Mesenchymal stem cell (in vitro differentiated cells and primary cell): Measurements from ENCODE around the gene MOV10L1.

Experiments used
- DNase-seq: peaks from one replicate; pipeline ENCODE4 v3.0.0-alpha.2; 2013
- H2AFZ ChIP-seq: one replicate; pipeline ENCODE4 v1.6.1; 2013; ENCODE audit warnings: low read depth, mild to moderate bottlenecking, control low read depth, inconsistent platforms, low read length, moderate library complexity
- H2AK5ac ChIP-seq: 2 replicates; pipeline ENCODE4 v1.6.1; 2013; ENCODE audit warnings: low read length, moderate library complexity, mild to moderate bottlenecking, inconsistent platforms; ENCODE audit not compliant: severe bottlenecking
- H2BK120ac ChIP-seq: one replicate; pipeline ENCODE4 v1.6.1; 2013; ENCODE audit warnings: low read depth, mild to moderate bottlenecking, inconsistent platforms, low read length, moderate library complexity
- H2BK12ac ChIP-seq, 2 experiments: one replicate each; pipeline ENCODE4 v1.6.1; 2013; ENCODE audit warnings: inconsistent platforms in 2 of 2, low read length in 2 of 2, mild to moderate bottlenecking in 2 of 2, moderate library complexity in 2 of 2, control low read depth in 1 of 2
- H2BK15ac ChIP-seq: one replicate; pipeline ENCODE4 v1.6.1; 2013; ENCODE audit warnings: mild to moderate bottlenecking, low read depth, inconsistent platforms; ENCODE audit not compliant: poor library complexity, severe bottlenecking
- H2BK5ac ChIP-seq: 2 replicates; pipeline ENCODE4 v1.6.1; 2013; ENCODE audit warnings: low read depth, mild to moderate bottlenecking, low read length, control low read depth, inconsistent platforms; ENCODE audit not compliant: poor library complexity, severe bottlenecking
- H3K14ac ChIP-seq, 2 experiments: one replicate each; pipeline ENCODE4 v1.6.1; 2013; ENCODE audit warnings: inconsistent platforms in 2 of 2, low read length in 2 of 2, control low read depth in 1 of 2, mild to moderate bottlenecking in 1 of 2, moderate library complexity in 1 of 2
- H3K18ac ChIP-seq, 2 experiments: one replicate each; pipeline ENCODE4 v1.6.1; 2013; ENCODE audit warnings: inconsistent platforms in 2 of 2, low read length in 2 of 2, control low read depth in 1 of 2, low read depth in 1 of 2, mild to moderate bottlenecking in 1 of 2
- H3K23ac ChIP-seq, 2 experiments: one replicate each; pipeline ENCODE4 v1.6.1; 2013; ENCODE audit warnings: inconsistent platforms in 2 of 2, low read length in 2 of 2, mild to moderate bottlenecking in 2 of 2, moderate library complexity in 2 of 2, control low read depth in 1 of 2
- H3K27ac ChIP-seq: 2 replicates; pipeline ENCODE4 v1.5.1; 2013; ENCODE audit warnings: mild to moderate bottlenecking, moderate library complexity, low read length, control low read depth, inconsistent platforms; ENCODE audit not compliant: poor library complexity, severe bottlenecking
- H3K27me3 ChIP-seq, 2 experiments: 2 replicates each; pipeline versions ENCODE4 v1.6.1 to v1.7.0; 2013; ENCODE audit warnings: low read length in 2 of 2, mild to moderate bottlenecking in 2 of 2, moderate library complexity in 2 of 2, control low read depth in 1 of 2, inconsistent platforms in 1 of 2; ENCODE audit not compliant: control insufficient read depth in 1 of 2, insufficient read depth in 1 of 2
- H3K36me3 ChIP-seq, 2 experiments: 2 replicates each; pipeline versions ENCODE4 v1.6.1 to v1.7.0; 2013; ENCODE audit warnings: low read length in 2 of 2, control low read depth in 1 of 2, inconsistent platforms in 1 of 2, low read depth in 1 of 2, mild to moderate bottlenecking in 1 of 2; ENCODE audit not compliant: insufficient read depth in 2 of 2, control insufficient read depth in 1 of 2
- H3K4ac ChIP-seq, 2 experiments: one replicate each; pipeline ENCODE4 v1.6.1; 2013; ENCODE audit warnings: inconsistent platforms in 2 of 2, low read length in 2 of 2, mild to moderate bottlenecking in 2 of 2, moderate library complexity in 2 of 2, control low read depth in 1 of 2, low read depth in 1 of 2
- H3K4me1 ChIP-seq: 2 replicates; pipeline ENCODE4 v1.6.1; 2013; ENCODE audit warnings: low read depth, low read length, control low read depth; ENCODE audit not compliant: control insufficient read depth, insufficient read depth
- H3K4me2 ChIP-seq: 2 replicates; pipeline ENCODE4 v1.6.1; 2013; ENCODE audit warnings: low read length, mild to moderate bottlenecking, inconsistent platforms; ENCODE audit not compliant: poor library complexity, severe bottlenecking
- H3K4me3 ChIP-seq, 2 experiments: 2 replicates each; pipeline versions ENCODE4 v1.5.1 to v1.7.0; 2013; ENCODE audit warnings: low read length in 2 of 2, mild to moderate bottlenecking in 2 of 2, control low read depth in 1 of 2, low read depth in 1 of 2; ENCODE audit not compliant: insufficient read depth in 1 of 2
- H3K79me1 ChIP-seq: replicated peaks from 2 replicates; pipeline ENCODE4 v1.6.1; 2013; ENCODE audit warnings: mild to moderate bottlenecking, control low read depth, low read length, inconsistent platforms; ENCODE audit not compliant: poor library complexity, severe bottlenecking
- H3K9ac ChIP-seq: 2 replicates; pipeline ENCODE4 v1.7.0; 2013; ENCODE audit warnings: mild to moderate bottlenecking, low read length, moderate library complexity
- H3K9me3 ChIP-seq: 2 replicates; pipeline ENCODE4 v1.7.0; 2013; ENCODE audit warnings: mild to moderate bottlenecking, low read length; ENCODE audit not compliant: control insufficient read depth
- H4K8ac ChIP-seq: one replicate; pipeline ENCODE4 v1.6.1; 2013; ENCODE audit warnings: inconsistent platforms, mild to moderate bottlenecking, low read length, moderate library complexity
- H4K91ac ChIP-seq: one replicate; pipeline ENCODE4 v1.6.1; 2013; ENCODE audit warnings: mild to moderate bottlenecking, low read length, inconsistent platforms
- WGBS: methylation state at CpG from one replicate; pipeline ENCODE4 v1.1.7; 2013; ENCODE audit warnings: mixed read lengths; 5-methylcytosine and 5-hydroxymethylcytosine counted together

Gene MOV10L1

DNA sequence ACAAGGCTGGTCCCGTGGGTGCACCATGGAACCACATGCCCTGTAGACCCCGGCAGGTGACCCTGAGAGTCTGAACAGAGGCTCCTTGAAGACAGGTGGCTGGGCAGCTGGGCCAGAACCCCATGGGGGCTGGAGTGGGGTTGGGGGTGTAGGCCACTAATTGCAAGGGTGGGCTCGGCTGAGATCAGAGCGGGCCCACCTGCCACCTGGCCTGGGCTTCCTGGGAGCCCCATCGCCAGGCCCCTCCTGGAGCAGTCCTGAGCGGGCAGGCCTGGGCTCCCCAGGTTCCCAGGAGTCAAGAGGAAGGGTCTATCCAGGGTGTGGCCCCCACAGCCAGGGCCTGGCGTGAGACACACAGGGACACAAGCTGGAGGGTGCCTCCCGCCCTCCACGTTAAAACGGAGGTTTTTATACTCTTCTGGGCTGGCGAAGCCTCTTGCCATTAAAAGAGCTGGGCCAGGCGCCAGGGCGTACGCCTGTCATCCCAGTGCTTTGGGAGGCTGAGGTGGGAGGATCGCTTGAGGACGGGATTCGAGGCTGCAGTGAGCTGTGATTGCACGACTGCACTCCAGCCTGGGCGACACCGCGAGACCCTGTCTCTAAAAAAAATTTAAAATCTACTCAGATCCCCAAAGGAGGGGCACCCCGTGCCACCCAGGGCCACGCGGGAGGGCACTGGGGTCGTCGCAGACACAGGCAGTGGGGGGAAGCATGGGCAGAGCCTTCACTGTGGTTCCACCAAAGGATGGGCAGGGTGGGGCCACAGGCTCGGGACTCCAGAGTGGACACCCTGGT is 91.1 kb downstream of the MOV10L1 start:
- H3K4me3 ChIP-seq = no peak overlapping the region
- no peak overlapping the region for H2BK5ac ChIP-seq
- H4K91ac ChIP-seq = no peak overlapping the region
- H3K23ac ChIP-seq = no peak overlapping the region
- no peak overlapping the region for H3K27ac ChIP-seq
- no peak overlapping the region for H2BK15ac ChIP-seq
- no peak overlapping the region for H3K14ac ChIP-seq
- no peak overlapping the region for H3K4me2 ChIP-seq
- H2BK12ac ChIP-seq = no peak overlapping the region
- no peak overlapping the region for H3K18ac ChIP-seq
- no peak overlapping the region for H3K4ac ChIP-seq
- peaks cover 16% of the 10 kb centered on the region for H3K4me1 ChIP-seq
- no peak overlapping the region for H2AK5ac ChIP-seq
- no peaks in the 10 kb centered on the region for H3K79me1 ChIP-seq
- H3K36me3 ChIP-seq = no peaks in the 10 kb centered on the region
- no peak overlapping the region for H2BK120ac ChIP-seq
- DNase-seq = no peak
- H2AFZ ChIP-seq = no peak overlapping the region
- H3K9ac ChIP-seq = no peak overlapping the region
- H4K8ac ChIP-seq = no peak overlapping the region
- H3K9me3 ChIP-seq = peaks cover 3% of the 10 kb centered on the region
- peaks cover 0 to 37% of the 10 kb centered on the region in 2 experiments for H3K27me3 ChIP-seq
- 93% methylated on average over 27 of the region's 27 CpGs for WGBS

DNA sequence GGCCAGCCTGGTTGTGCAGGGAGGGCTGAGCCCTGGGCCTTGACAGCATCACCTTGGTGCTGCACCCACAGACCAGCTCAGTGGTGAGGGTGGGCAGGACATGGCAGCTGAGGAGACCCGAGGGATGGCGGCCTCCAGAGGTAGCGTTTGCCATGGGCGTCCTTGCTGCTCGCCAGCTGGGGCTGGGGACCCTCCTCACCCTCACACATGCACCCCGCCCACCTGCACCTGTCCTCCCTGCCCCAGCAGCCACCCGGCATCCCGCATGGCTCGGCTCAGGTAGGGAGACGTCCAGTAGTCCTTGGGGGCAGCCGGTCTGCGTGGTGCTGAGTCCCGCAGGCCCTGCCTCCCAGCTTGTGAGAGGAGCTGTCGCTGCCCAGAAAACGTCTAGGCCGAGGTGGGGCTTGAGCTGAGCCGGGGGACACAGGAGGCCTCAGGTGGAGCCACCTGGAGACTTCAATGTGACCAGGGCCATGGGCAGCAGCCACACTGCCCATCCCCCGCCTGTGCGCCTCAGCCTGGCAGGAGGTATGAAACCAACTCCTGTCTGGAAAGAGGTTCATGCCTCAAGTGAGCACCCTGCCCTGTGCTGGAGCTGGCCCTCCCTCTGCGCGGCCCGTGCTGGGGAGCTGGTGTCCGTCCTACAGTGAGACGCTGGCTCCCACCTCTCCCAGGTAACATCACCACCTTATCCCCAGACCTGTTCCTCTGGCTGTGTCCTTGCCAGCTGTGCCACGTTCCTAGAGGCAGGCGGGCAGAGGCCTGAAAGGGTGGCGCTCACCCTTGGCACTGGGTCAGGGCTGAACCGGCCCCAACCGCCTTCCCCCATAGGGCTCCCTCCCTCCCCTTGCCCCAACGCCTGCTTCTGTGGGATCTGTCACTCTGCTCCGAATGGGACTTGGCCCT is 92.6 kb downstream of the MOV10L1 start:
- Histone ChIP-seq H3K9me3 (peaks cover 2% of the 10 kb centered on the region), H3K4ac (no peak overlapping the region), H3K4me2 (no peak overlapping the region), H4K8ac (no peak overlapping the region), H3K4me1 (peaks cover 23% of the 10 kb centered on the region), H3K4me3 (no peak overlapping the region), H2BK12ac (no peak overlapping the region), H2BK5ac (no peak overlapping the region), H2AFZ (no peak overlapping the region), H3K27ac (no peak overlapping the region), H3K18ac (no peak overlapping the region), H3K79me1 (peaks cover 5% of the 10 kb centered on the region), H2BK15ac (no peak overlapping the region), H3K27me3 (peaks cover 0 to 24% of the 10 kb centered on the region in 2 experiments), H3K36me3 (no peaks in the 10 kb centered on the region), H4K91ac (no peak overlapping the region), H3K23ac (no peak overlapping the region), H2AK5ac (no peak overlapping the region), H3K14ac (no peak overlapping the region), H2BK120ac (no peak overlapping the region), H3K9ac (no peak overlapping the region)
- no peak for DNase-seq
- WGBS = 90% methylated on average over 31 of the region's 31 CpGs

DNA sequence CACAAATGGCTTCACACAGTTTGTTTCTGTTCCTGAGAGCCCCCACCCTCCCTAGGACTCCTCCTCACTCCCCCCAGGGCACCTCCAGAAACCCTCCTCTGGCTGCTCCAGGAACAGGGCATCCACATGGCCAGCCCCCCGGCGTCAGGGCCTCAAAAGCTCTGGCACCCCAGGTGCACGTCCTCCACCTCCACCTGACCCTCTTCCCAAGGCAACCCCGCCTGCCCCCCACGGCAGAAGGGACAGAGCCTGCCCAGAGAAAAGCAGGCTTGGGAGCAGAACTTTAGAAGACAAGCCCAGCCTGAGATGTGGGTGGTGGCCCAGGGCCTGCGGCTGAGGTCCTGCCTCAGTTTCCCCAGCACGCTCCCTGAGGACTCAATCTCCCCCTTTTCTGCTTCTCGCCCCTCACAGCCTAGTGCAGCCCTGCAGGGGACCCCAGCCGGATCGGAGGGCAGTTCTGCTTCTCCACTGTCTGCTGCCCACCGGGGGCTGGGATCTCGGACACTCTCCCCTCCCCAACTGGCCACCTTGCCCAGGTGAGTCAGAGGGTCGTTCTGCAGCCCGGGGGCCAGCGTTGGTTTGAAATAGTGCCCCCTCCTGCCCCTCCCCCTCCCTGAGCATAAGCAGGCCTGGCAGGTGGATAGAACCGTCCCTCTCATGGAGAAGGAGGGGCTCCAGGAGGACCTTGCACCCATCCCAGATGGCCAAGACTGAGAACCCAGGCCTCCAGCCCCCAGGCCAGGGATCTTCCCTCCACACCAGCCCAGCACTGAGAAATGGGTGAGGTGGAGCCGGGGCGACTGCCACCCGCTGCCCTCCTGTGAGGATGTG is 93.5 kb downstream of the MOV10L1 start:
- no peak overlapping the region for H3K14ac ChIP-seq
- H2BK5ac ChIP-seq = no peak overlapping the region
- peak overlapping the region; percentile 73 for H2BK120ac ChIP-seq
- peak overlapping the region; percentile 11 for H4K91ac ChIP-seq
- WGBS = 94% methylated on average over 19 of the region's 19 CpGs
- H3K27ac ChIP-seq = no peak overlapping the region
- H3K79me1 ChIP-seq = peaks cover 6% of the 10 kb centered on the region
- H3K4me1 ChIP-seq = peaks cover 25% of the 10 kb centered on the region
- H2BK12ac ChIP-seq = no peak overlapping the region
- peaks cover 0 to 21% of the 10 kb centered on the region in 2 experiments for H3K27me3 ChIP-seq
- H3K4me3 ChIP-seq = no peak overlapping the region
- no peak overlapping the region for H3K4me2 ChIP-seq
- DNase-seq = no peak
- H2AFZ ChIP-seq = no peak overlapping the region
- H3K9me3 ChIP-seq = no peaks in the 10 kb centered on the region
- H4K8ac ChIP-seq = peak overlapping the region; percentile 47
- no peak overlapping the region for H3K18ac ChIP-seq
- H3K36me3 ChIP-seq = peaks cover 0 to under 1% of the 10 kb centered on the region in 2 experiments
- no peak overlapping the region for H2AK5ac ChIP-seq
- H3K9ac ChIP-seq = no peak overlapping the region
- no peak overlapping the region for H2BK15ac ChIP-seq
- no peak overlapping the region for H3K4ac ChIP-seq
- no peak overlapping the region for H3K23ac ChIP-seq
